ENCODE data around the gene HS1BP3. TPM values are rescaled to one million over a fixed set of nuclear protein-coding genes. Genes with fewer than 3 reads are reported as not detected.

The HS1BP3 gene
- total and polyA plus RNA-seq, 2 of the 13 experiments (the other 11 are each of a cell fraction or from before 2014, with no cell fraction given): 15.2 to 22.0 TPM

- TF ChIP-seq ZNF747 (CRISPR knock-in tag; IDR thresholded peaks at IDR 0.05; ENCODE audit: borderline replicate concordance) (peak; percentile 71; the same call in 1 of the 2 replicates), MTF2 (CRISPR knock-in tag; IDR thresholded peaks at IDR 0.05; ENCODE audit: borderline replicate concordance) (no peak; the same call in 1 of the 2 replicates), RBFOX2 (IDR thresholded peaks at IDR 0.05; ENCODE audit: low read depth, low read length) (peak; percentile 82), ZNF546 (CRISPR knock-in tag; conservative IDR thresholded peaks at IDR 0.05) (no peak; the same call in 1 of the 2 replicates), ZBTB34 (CRISPR knock-in tag; IDR thresholded peaks at IDR 0.05) (peak; percentile 74), ZNF878 (CRISPR knock-in tag; IDR thresholded peaks at IDR 0.05) (no peak), TMF1 (CRISPR knock-in tag; IDR thresholded peaks at IDR 0.05; ENCODE audit: low read depth) (0 out of 2 replicates have a peak, but pooled peaks have one; percentile 8), ZNF296 (CRISPR knock-in tag; conservative IDR thresholded peaks at IDR 0.05) (no peak), ZSCAN31 (CRISPR knock-in tag; IDR thresholded peaks at IDR 0.05; ENCODE audit: low read depth) (peak; percentile 46; the same call in 1 of the 2 replicates), MAZ (IDR thresholded peaks at IDR 0.05; ENCODE audit: borderline replicate concordance, low read depth, low read length) (peak; percentile 92), MAZ (CRISPR knock-in tag; IDR thresholded peaks at IDR 0.05; ENCODE audit: low read depth) (peak; percentile 57; the same call in 1 of the 2 replicates), RELA (CRISPR knock-in tag; IDR thresholded peaks at IDR 0.05) (no peak), TOPORS (CRISPR knock-in tag; IDR thresholded peaks at IDR 0.05) (peak; percentile 71), ZNF557 (CRISPR knock-in tag; IDR thresholded peaks at IDR 0.05) (no peak; the same call in 1 of the 2 replicates), ETV5 (CRISPR knock-in tag; IDR thresholded peaks at IDR 0.05; ENCODE audit: borderline replicate concordance) (no peak), ZBTB8A (CRISPR knock-in tag; IDR thresholded peaks at IDR 0.05; ENCODE audit: borderline replicate concordance, low read depth) (peak; percentile 49; the same call in 1 of the 2 replicates), GPBP1L1 (CRISPR knock-in tag; IDR thresholded peaks at IDR 0.05) (no peak)
- TF ChIP-seq, protein P1, sequence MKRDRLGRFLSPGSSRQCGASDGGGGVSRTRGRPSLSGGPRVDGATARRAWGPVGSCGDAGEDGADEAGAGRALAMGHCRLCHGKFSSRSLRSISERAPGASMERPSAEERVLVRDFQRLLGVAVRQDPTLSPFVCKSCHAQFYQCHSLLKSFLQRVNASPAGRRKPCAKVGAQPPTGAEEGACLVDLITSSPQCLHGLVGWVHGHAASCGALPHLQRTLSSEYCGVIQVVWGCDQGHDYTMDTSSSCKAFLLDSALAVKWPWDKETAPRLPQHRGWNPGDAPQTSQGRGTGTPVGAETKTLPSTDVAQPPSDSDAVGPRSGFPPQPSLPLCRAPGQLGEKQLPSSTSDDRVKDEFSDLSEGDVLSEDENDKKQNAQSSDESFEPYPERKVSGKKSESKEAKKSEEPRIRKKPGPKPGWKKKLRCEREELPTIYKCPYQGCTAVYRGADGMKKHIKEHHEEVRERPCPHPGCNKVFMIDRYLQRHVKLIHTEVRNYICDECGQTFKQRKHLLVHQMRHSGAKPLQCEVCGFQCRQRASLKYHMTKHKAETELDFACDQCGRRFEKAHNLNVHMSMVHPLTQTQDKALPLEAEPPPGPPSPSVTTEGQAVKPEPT (CRISPR knock-in tag; IDR thresholded peaks at IDR 0.05; ENCODE audit: low read depth): peak; percentile 72; the same call in 1 of the 2 replicates
- TF ChIP-seq, protein P2, sequence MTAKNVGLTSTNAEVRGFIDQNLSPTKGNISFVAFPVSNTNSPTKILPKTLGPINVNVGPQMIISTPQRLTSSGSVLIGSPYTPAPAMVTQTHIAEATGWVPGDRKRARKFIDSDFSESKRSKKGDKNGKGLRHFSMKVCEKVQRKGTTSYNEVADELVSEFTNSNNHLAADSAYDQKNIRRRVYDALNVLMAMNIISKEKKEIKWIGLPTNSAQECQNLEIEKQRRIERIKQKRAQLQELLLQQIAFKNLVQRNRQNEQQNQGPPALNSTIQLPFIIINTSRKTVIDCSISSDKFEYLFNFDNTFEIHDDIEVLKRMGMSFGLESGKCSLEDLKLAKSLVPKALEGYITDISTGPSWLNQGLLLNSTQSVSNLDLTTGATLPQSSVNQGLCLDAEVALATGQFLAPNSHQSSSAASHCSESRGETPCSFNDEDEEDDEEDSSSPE (CRISPR knock-in tag; IDR thresholded peaks at IDR 0.05): peak; percentile 66; the same call in 1 of the 2 replicates
- TF ChIP-seq, protein P3, sequence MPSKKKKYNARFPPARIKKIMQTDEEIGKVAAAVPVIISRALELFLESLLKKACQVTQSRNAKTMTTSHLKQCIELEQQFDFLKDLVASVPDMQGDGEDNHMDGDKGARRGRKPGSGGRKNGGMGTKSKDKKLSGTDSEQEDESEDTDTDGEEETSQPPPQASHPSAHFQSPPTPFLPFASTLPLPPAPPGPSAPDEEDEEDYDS (CRISPR knock-in tag; IDR thresholded peaks at IDR 0.05): 0 out of 2 replicates have a peak, but pooled peaks have one; percentile 8
- TF ChIP-seq, protein P4, sequence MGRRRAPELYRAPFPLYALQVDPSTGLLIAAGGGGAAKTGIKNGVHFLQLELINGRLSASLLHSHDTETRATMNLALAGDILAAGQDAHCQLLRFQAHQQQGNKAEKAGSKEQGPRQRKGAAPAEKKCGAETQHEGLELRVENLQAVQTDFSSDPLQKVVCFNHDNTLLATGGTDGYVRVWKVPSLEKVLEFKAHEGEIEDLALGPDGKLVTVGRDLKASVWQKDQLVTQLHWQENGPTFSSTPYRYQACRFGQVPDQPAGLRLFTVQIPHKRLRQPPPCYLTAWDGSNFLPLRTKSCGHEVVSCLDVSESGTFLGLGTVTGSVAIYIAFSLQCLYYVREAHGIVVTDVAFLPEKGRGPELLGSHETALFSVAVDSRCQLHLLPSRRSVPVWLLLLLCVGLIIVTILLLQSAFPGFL (CRISPR knock-in tag; IDR thresholded peaks at IDR 0.05): no peak
Observed at GRCh38 chr2:20666304-20667150, 15.6 kb upstream of the HS1BP3 start, which contains the start of gene GDF7 (continued).

Data from HepG2 (cell line).